Epithelial cell of proximal tubule (primary cell): ENCODE measurements around the gene CACNA2D1. TPM values are rescaled to one million over a fixed set of nuclear protein-coding genes. Genes with fewer than 3 reads are reported as not detected.
A peak's percentile ranks its signal among the peaks of the same experiment; 100 is the strongest.
"Not testable (repeated sequence)": the region's sequence is repeated elsewhere in the genome, so short reads cannot be mapped to it uniquely, and the experiment has no call there.

ENCODE experiments used
- DNase-seq: peaks from one replicate; pipeline ENCODE4 v3.0.0-alpha.2; 2011; ENCODE audit warnings: low read depth
- H3K4me3 ChIP-seq: 2 replicates; pipeline ENCODE4 v1.5.1; 2011; ENCODE audit warnings: low read depth, mild to moderate bottlenecking, low read length
- CTCF ChIP-seq: conservative IDR thresholded peaks from 2 replicates; pipeline ENCODE4 v1.5.1; 2012; ENCODE audit warnings: low read depth, mild to moderate bottlenecking, low read length
- total RNA-seq: library from RNA; depleted of rRNA; stranded (reverse); fragments of >200 nt; gene quantifications from 2 replicates; pipeline ENCODE4 v1.2.3, GENCODE V29; 2015

The CACNA2D1 gene
- total RNA-seq, 1 donor from 2014 or later = 6.1 TPM

DNA sequence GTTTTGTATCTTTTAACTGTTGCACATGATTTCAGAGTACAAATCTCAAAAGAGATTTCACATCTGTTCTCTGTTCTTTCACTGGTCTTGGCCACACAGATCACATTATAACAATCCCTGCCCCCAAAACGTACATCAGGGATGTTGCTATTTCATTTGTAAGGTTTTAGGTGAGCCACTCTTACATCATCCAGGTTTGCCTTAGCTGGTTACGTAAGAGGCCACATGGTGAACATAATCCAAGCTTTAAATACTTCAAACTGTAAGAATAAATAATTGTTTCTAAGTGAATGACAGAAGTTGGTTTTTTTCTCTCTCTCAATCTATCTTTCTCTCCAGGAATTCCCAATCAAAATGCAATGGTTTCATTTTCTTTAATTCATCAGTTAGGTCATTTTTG is 427.8 kb downstream of the CACNA2D1 start:
- no peak for TF ChIP-seq CTCF
- H3K4me3 ChIP-seq = no peak overlapping the region
- DNase-seq = no peak

- H3K4me3 ChIP-seq, DNase-seq: not testable (repeated sequence)
These were observed 429.0 kb downstream of the CACNA2D1 start for GRCh38 chr7:82014574-82014973.

DNA sequence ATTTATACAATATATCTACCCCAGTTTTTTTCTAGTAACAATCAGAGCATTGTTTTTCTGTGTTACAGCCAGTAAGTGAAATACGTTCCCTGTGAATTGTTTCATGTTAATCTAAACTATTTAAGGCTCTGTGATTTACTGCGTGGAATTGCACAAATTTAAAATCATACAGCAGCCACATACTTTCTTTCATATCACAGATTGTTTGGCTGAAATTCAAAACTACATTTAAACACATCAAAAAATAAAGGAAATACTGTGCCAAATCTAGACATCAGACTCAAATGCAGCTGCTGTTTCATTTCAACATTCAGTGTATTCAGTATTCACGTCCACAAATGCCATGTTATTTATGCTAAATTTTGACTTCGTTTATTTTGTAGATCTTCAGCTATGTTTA is 431.1 kb downstream of the CACNA2D1 start:
- DNase-seq = no peak
- no peak overlapping the region for H3K4me3 ChIP-seq
- no peak for TF ChIP-seq CTCF

DNA sequence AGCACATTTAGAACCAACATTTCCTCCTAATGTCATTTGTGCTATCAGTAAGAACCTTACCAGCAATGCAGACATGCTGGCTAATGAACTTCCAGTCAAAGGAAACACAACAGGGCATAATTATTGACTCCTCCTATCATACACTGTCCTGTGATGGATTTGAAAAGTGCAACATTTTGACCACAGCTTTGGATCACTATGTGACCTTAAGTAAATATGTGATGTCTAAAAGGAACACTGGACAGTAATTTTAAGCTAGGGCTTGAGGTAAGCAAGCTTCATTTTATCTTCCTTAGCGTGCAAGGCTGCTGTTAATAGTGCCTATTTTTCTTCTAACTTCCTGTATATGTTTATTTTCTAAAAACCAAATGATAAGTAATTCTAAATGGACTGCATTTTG is 433.2 kb downstream of the CACNA2D1 start:
- DNase-seq = no peak
- no peak overlapping the region for H3K4me3 ChIP-seq
- no peak for TF ChIP-seq CTCF

DNA sequence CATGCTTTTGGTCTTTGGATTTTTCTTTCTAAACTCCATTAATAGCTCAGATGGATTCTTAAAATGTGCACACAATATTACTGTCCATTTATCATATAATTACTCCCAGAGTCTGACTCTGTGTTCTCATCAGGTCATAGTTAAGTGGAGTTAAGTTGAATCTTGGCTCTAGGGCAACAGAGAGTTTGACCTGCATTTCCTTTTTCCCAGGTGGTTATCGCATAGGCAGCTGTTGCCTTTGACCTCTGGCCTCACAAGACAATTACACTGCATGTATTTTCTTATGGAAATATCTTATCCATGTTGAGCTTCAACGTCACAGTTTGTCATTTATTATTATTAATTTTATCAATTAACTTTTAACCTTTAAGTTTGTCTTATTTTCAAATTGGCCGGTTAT is 436.3 kb downstream of the CACNA2D1 start:
- no peak overlapping the region for H3K4me3 ChIP-seq
- DNase-seq = no peak
- no peak for TF ChIP-seq CTCF

DNA sequence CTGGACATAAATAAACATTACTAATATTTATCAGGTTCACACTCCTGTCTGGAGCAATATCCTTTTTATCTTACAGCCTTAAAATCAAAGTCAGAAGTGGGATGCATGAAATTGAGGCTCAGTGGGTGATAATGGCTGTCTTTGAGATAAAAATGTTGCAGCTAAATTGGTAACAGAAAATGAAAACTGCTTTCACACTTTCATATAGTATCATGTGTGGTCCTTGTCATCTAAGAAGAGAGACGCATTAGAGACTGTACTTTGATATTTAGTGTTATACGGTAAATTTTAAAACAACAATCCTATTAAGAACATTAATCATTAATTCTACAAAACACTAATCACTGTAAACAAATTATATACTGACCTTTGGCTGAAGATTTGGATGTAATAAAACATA is 438.5 kb downstream of the CACNA2D1 start:
- DNase-seq = no peak
- no peak overlapping the region for H3K4me3 ChIP-seq
- no peak for TF ChIP-seq CTCF

DNA sequence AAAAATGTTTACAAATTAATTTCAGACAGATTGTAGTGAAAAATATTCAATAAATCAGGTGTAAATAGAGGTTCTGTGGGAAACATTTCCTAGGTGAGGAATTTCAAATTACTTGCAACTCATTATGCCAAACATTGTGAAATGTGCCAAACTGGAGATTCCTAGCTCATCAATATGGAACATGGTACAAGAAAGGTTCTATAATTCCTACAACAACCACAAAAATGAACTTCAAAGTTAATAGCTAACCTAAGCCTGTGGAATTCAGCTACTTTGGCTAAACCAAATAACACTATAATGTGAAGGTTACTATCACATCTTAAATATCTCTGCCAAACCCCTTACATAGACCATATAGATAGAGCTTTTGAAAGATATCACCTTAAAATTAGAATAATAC is 450.4 kb downstream of the CACNA2D1 start:
- H3K4me3 ChIP-seq = no peak overlapping the region
- DNase-seq = peak; percentile 49
- TF ChIP-seq CTCF = no peak

- peak; percentile 31 for DNase-seq
- TF ChIP-seq CTCF = no peak
These were observed 453.2 kb downstream of the CACNA2D1 start for GRCh38 chr7:81990395-81990794.

More at GRCh38 chr7:81990395-81990794, 453.2 kb downstream of the CACNA2D1 start:
- no peak overlapping the region for H3K4me3 ChIP-seq
